PC-3 (cell line): ENCODE data around the gene ADAMTS17. TPM values are rescaled to one million over a fixed set of nuclear protein-coding genes. Genes with fewer than 3 reads are reported as not detected.

Experiments
- ATAC-seq: fragments of 200-7000 bp; cut with Tn5 transposase; 2 replicates; pipeline ENCODE4 v1.9.1; 2020; ENCODE audit warnings: mild to moderate bottlenecking, moderate library complexity
- BruUV-seq: library from RNA; stranded (reverse); fragments of 400-500 nt; replicated peaks from 2 replicates; lab custom pipeline; 2021; lab: Mats Ljungman, UMichigan
- CTCF ChIA-PET: fragments of 300-600 bp; sonication (Branson Sonifier 250); formaldehyde crosslinking; loops from one replicate; lab custom pipeline; 2022; ENCODE audit warnings: antibody characterized with exemption; lab: Charles Lee
- POLR2A ChIA-PET: fragments of 300-600 bp; sonication (Branson Sonifier 250); formaldehyde crosslinking; loops from one replicate; lab custom pipeline; 2022; ENCODE audit warnings: antibody characterized with exemption; ENCODE audit not compliant: unreplicated experiment; lab: Charles Lee
- DNase-seq: peaks from one replicate; pipeline ENCODE4 v3.0.0-alpha.2; 2015
- H2AFZ ChIP-seq: fragments of 300-600 bp; sonication (generic); 2 replicates; pipeline ENCODE4 v1.6.0; 2016; ENCODE audit warnings: antibody characterized with exemption, low read length
- H3F3A ChIP-seq: fragments of 300-600 bp; sonication (generic); one replicate; pipeline ENCODE4 v1.6.0; 2017; ENCODE audit warnings: antibody characterized with exemption, low read length, control low read depth, mild to moderate bottlenecking; ENCODE audit not compliant: unreplicated experiment
- H3K27ac ChIP-seq: fragments of 300-600 bp; sonication (generic); 2 replicates; pipeline ENCODE4 v1.5.1; 2016; ENCODE audit warnings: mild to moderate bottlenecking, low read length
- H3K27me3 ChIP-seq: fragments of 300-600 bp; sonication (generic); 2 replicates; pipeline ENCODE4 v1.6.1; 2016; ENCODE audit warnings: low read length, mixed read lengths
- H3K36me3 ChIP-seq: fragments of 300-600 bp; sonication (generic); 2 replicates; pipeline ENCODE4 v1.6.1; 2016; ENCODE audit warnings: low read depth, mixed run types, low read length, mixed read lengths
- H3K4me1 ChIP-seq: fragments of 300-600 bp; sonication (generic); 2 replicates; pipeline ENCODE4 v1.5.1; 2016; ENCODE audit warnings: low read length; ENCODE audit not compliant: insufficient read depth
- H3K4me2 ChIP-seq: fragments of 300-600 bp; sonication (generic); 2 replicates; pipeline ENCODE4 v1.6.0; 2016; ENCODE audit warnings: low read length
- H3K4me3 ChIP-seq: fragments of 300-600 bp; sonication (generic); 2 replicates; pipeline ENCODE4 v1.5.1; 2016; ENCODE audit warnings: mild to moderate bottlenecking, low read length, mixed read lengths
- H3K79me2 ChIP-seq: fragments of 300-600 bp; sonication (generic); 2 replicates; pipeline ENCODE4 v1.6.1; 2017; ENCODE audit warnings: low read length, mixed read lengths
- H3K9ac ChIP-seq: fragments of 300-600 bp; sonication (generic); 2 replicates; pipeline ENCODE4 v1.6.0; 2016; ENCODE audit warnings: mild to moderate bottlenecking, low read length
- H3K9me2 ChIP-seq: fragments of 300-600 bp; sonication (generic); replicated peaks from 2 replicates; pipeline ENCODE4 v1.6.1; 2016; ENCODE audit warnings: mixed run types, low read length, mixed read lengths
- H3K9me3 ChIP-seq: fragments of 300-600 bp; sonication (generic); 2 replicates; pipeline ENCODE4 v1.6.1; 2016; ENCODE audit warnings: low read length, mixed read lengths
- H4K20me1 ChIP-seq: fragments of 300-600 bp; sonication (generic); 2 replicates; pipeline ENCODE4 v1.6.1; 2016; ENCODE audit warnings: low read length, mixed read lengths
- CTCF ChIP-seq: fragments of 300-600 bp; sonication (generic); conservative IDR thresholded peaks from 2 replicates; pipeline ENCODE4 v1.5.1; 2017; ENCODE audit warnings: antibody characterized with exemption, low read depth, mild to moderate bottlenecking, low read length
- EZH2 ChIP-seq: fragments of 300-600 bp; sonication (generic); IDR thresholded peaks from one replicate; pipeline ENCODE4 v1.6.1; 2017; ENCODE audit warnings: antibody characterized with exemption, mild to moderate bottlenecking, low read length; ENCODE audit not compliant: unreplicated experiment
- EZH2phosphoT487 ChIP-seq: fragments of 300-600 bp; sonication (generic); IDR thresholded peaks from 2 replicates; pipeline ENCODE4 v1.6.1; 2018; ENCODE audit warnings: mild to moderate bottlenecking, antibody characterized with exemption, low read length, borderline replicate concordance
- intact Hi-C: fragments of 100-400 bp; cut with micrococcal nuclease; formaldehyde crosslinking; loops from 2 replicates; pipeline ENCODE4 v1.9.0; 2023
- total RNA-seq: library from RNA; depleted of rRNA; stranded (reverse); fragments of >200 nt; gene quantifications from 2 replicates; pipeline ENCODE4 v1.2.3, GENCODE V29; 2014

The ADAMTS17 gene
- total RNA-seq, 1 experiment from 2014 or later = 6.9 TPM

GRCh38 chr15:100133001-100133400 lies 208.8 kb downstream of the ADAMTS17 start:
- H2AFZ ChIP-seq = no peak overlapping the region
- intact Hi-C loops = no loop called here
- no peak overlapping the region for H3K4me2 ChIP-seq
- H3K9ac ChIP-seq = no peak overlapping the region
- no peaks in the 10 kb centered on the region for H4K20me1 ChIP-seq
- H3K4me3 ChIP-seq = no peak overlapping the region
- H3K27ac ChIP-seq = no peak overlapping the region
- no peaks in the 10 kb centered on the region for H3K9me2 ChIP-seq
- ChIA-PET POLR2A (no interaction called here), CTCF (no interaction called here)
- H3F3A ChIP-seq = no peaks in the 10 kb centered on the region
- no peak for TF ChIP-seq EZH2
- no peak for TF ChIP-seq EZH2phosphoT487
- BruUV-seq = no TSS peak
- H3K4me1 ChIP-seq = peaks cover 6% of the 10 kb centered on the region; the same call in 1 of the 2 replicates
- ATAC-seq = no peak
- no peaks in the 10 kb centered on the region for H3K79me2 ChIP-seq
- DNase-seq = no peak
- H3K9me3 ChIP-seq = no peaks in the 10 kb centered on the region
- H3K36me3 ChIP-seq = no peaks in the 10 kb centered on the region
- no peaks in the 10 kb centered on the region for H3K27me3 ChIP-seq

GRCh38 chr15:100132309-100132708 lies 209.5 kb downstream of the ADAMTS17 start:
- no peak overlapping the region for H3K4me3 ChIP-seq
- H3K9ac ChIP-seq = no peak overlapping the region
- ATAC-seq = no peak
- H3K79me2 ChIP-seq = no peaks in the 10 kb centered on the region
- H3K4me1 ChIP-seq = peaks cover 6% of the 10 kb centered on the region; the same call in 1 of the 2 replicates
- H3F3A ChIP-seq = no peaks in the 10 kb centered on the region
- no peak for DNase-seq
- no TSS peak for BruUV-seq
- H3K9me2 ChIP-seq = no peaks in the 10 kb centered on the region
- TF ChIP-seq EZH2phosphoT487 (no peak), CTCF (no peak), EZH2 (no peak)
- H2AFZ ChIP-seq = no peak overlapping the region
- intact Hi-C loops = no loop called here
- CTCF ChIA-PET = no interaction called here
- no peak overlapping the region for H3K27ac ChIP-seq
- H4K20me1 ChIP-seq = no peaks in the 10 kb centered on the region
- POLR2A ChIA-PET = no interaction called here
- H3K27me3 ChIP-seq = no peaks in the 10 kb centered on the region
- H3K36me3 ChIP-seq = no peaks in the 10 kb centered on the region
- no peak overlapping the region for H3K4me2 ChIP-seq
- H3K9me3 ChIP-seq = no peaks in the 10 kb centered on the region

- H3K9me2 ChIP-seq = no peaks in the 10 kb centered on the region
- H3K27ac ChIP-seq = peak overlapping the region; percentile 45
- no TSS peak for BruUV-seq
- H4K20me1 ChIP-seq = no peaks in the 10 kb centered on the region
- H3K36me3 ChIP-seq = no peaks in the 10 kb centered on the region
- peak overlapping the region; percentile 43; the same call in 1 of the 2 replicates for H3K9ac ChIP-seq
- ChIA-PET POLR2A (no interaction called here), CTCF (no interaction called here)
- ATAC-seq = peak; percentile 85
- H3F3A ChIP-seq = no peaks in the 10 kb centered on the region
- H3K79me2 ChIP-seq = no peaks in the 10 kb centered on the region
- peak overlapping the region; percentile 59 for H3K4me3 ChIP-seq
- H2AFZ ChIP-seq = peak overlapping the region; percentile 84
- peaks cover 6% of the 10 kb centered on the region; the same call in 1 of the 2 replicates for H3K4me1 ChIP-seq
- no peaks in the 10 kb centered on the region for H3K27me3 ChIP-seq
- TF ChIP-seq EZH2phosphoT487 (no peak), CTCF (peak; percentile 62)
- no peaks in the 10 kb centered on the region for H3K9me3 ChIP-seq
- intact Hi-C loops = loop anchor here (2.0 kb wide), 1 partner anchor 203 kb away; no protein-coding TSS in a partner anchor
- peak overlapping the region; percentile 79 for H3K4me2 ChIP-seq
- DNase-seq = peak; percentile 56
These were observed 210.2 kb downstream of the ADAMTS17 start for GRCh38 chr15:100131321-100132224.
